Measurements from ENCODE around the gene MAP3K15. TPM values are rescaled to one million over a fixed set of nuclear protein-coding genes. Genes with fewer than 3 reads are reported as not detected.
A peak's percentile ranks its signal among the peaks of the same experiment; 100 is the strongest.
"Not testable (repeated sequence)": the region's sequence is repeated elsewhere in the genome, so short reads cannot be mapped to it uniquely, and the experiment has no call there.

The MAP3K15 gene
- total and polyA plus RNA-seq, 8 donors: 0.12 to 0.76 (median 0.33) TPM; not detected in 4

DNA sequence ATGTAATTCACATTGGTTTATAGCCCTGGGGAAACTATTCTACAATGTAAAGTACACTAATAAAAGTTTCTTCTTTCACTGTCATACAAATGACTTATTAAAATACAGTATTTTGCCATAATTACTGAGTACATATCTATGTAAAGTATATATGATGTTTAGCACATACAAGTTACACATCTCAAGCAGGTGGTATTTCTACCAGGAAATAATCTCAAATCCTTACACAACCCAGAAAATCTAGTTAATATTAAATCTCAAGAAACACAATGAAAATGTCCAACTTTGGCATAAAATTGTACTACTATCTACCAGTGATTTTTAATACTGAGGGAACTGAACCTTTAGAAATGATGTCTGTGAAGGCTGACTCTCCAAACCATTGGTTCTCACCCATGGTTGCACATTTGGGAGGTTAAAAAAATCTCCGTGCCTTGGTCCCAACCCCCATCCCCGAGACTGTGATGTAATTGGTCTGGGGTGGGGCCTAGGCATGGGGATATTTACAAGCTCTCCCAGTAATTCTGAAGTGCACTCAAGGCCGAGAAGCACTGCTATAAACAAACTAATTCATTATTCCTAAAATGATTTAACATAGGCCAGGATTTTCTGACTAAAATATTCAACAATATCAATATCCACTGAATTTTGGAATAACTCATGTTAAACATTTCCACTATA is 27.6 kb downstream of the MAP3K15 start:
- intact Hi-C loops (cut with DNase I; ENCODE audit: low total_unique reads): no loop called here
- H3K36me3 ChIP-seq: no peaks in the 10 kb centered on the region
- no peaks in the 10 kb centered on the region for H3K9me3 ChIP-seq
- no peak overlapping the region for H3K27ac ChIP-seq
- DNase-seq: peak in 1 of 2 donors; percentile 5
- 48 to 67% (median 62%) methylated on average over 3 of the region's 3 CpGs for WGBS, 5 donors
- H3K4me1 ChIP-seq: no peaks in the 10 kb centered on the region
- TF ChIP-seq EP300 (IDR thresholded peaks at IDR 0.05): no peak
- TF ChIP-seq, protein P1, sequence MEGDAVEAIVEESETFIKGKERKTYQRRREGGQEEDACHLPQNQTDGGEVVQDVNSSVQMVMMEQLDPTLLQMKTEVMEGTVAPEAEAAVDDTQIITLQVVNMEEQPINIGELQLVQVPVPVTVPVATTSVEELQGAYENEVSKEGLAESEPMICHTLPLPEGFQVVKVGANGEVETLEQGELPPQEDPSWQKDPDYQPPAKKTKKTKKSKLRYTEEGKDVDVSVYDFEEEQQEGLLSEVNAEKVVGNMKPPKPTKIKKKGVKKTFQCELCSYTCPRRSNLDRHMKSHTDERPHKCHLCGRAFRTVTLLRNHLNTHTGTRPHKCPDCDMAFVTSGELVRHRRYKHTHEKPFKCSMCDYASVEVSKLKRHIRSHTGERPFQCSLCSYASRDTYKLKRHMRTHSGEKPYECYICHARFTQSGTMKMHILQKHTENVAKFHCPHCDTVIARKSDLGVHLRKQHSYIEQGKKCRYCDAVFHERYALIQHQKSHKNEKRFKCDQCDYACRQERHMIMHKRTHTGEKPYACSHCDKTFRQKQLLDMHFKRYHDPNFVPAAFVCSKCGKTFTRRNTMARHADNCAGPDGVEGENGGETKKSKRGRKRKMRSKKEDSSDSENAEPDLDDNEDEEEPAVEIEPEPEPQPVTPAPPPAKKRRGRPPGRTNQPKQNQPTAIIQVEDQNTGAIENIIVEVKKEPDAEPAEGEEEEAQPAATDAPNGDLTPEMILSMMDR (IDR thresholded peaks at IDR 0.05): no peak
- TF ChIP-seq POLR2AphosphoS5 (IDR thresholded peaks at IDR 0.05): no peak
- no peak for TF ChIP-seq POLR2A (IDR thresholded peaks at IDR 0.05)
- H3K27me3 ChIP-seq: no peaks in the 10 kb centered on the region
- H3K4me3 ChIP-seq: no peak overlapping the region

- Histone ChIP-seq H3K4me3 (no peak overlapping the region), H3K4me1 (no peaks in the 10 kb centered on the region), H3K36me3 (no peaks in the 10 kb centered on the region), H3K27ac (no peak overlapping the region), H3K27me3 (no peaks in the 10 kb centered on the region), H3K9me3 (no peaks in the 10 kb centered on the region)
- 65 to 91% (median 69%) methylated on average over 1 of the region's 1 CpG for WGBS, 5 donors
- DNase-seq: no peak
- TF ChIP-seq POLR2A (IDR thresholded peaks at IDR 0.05): no peak
- TF ChIP-seq, protein P1 (IDR thresholded peaks at IDR 0.05): no peak
- no peak for TF ChIP-seq EP300 (IDR thresholded peaks at IDR 0.05)
- no peak for TF ChIP-seq POLR2AphosphoS5 (IDR thresholded peaks at IDR 0.05)
- intact Hi-C loops (cut with DNase I; ENCODE audit: low total_unique reads): no loop called here
Observed at GRCh38 chrX:19479458-19479857, 35.9 kb downstream of the MAP3K15 start.

- H3K36me3 ChIP-seq; H3K27me3 ChIP-seq; H3K4me3 ChIP-seq; H3K4me1 ChIP-seq; H3K27ac ChIP-seq; H3K9me3 ChIP-seq; DNase-seq; intact Hi-C loops (cut with DNase I; ENCODE audit: low total_unique reads): not testable (repeated sequence)
- 88 to 100% (median 100%) methylated on average over 1 to 2 of the region's 2 CpGs for WGBS, 5 donors
Observed at GRCh38 chrX:19468383-19468782, 46.9 kb downstream of the MAP3K15 start.

DNA sequence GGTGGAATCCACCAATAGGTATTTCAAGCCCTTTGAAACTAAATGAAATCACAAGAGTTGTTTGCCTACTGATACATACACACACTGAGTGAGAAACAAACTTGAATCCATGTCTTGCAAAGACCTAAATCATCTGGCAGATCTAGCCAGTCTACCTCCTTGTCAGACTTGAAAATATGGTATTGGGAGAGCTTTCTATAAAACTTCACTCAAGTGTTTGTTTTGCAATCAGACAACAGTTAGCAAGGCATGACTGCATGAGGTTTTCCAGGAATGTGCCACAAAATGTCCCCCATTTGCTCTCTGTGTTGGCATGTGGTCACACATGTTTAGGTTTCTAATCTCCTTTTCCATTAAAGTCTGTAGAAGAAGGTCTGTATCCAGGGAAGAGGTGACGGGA is 52.4 kb downstream of the MAP3K15 start:
- WGBS, 5 donors: 67 to 100% (median 74%) methylated on average over 1 of the region's 1 CpG
- Histone ChIP-seq H3K27me3 (no peaks in the 10 kb centered on the region), H3K36me3 (no peaks in the 10 kb centered on the region), H3K4me1 (no peaks in the 10 kb centered on the region), H3K4me3 (no peak overlapping the region), H3K27ac (no peak overlapping the region), H3K9me3 (no peaks in the 10 kb centered on the region)
- TF ChIP-seq, protein P1 (IDR thresholded peaks at IDR 0.05): no peak
- TF ChIP-seq EP300 (IDR thresholded peaks at IDR 0.05) (no peak), POLR2A (IDR thresholded peaks at IDR 0.05) (no peak), POLR2AphosphoS5 (IDR thresholded peaks at IDR 0.05) (no peak)
- no peak for DNase-seq
- intact Hi-C loops (cut with DNase I; ENCODE audit: low total_unique reads): no loop called here

DNA sequence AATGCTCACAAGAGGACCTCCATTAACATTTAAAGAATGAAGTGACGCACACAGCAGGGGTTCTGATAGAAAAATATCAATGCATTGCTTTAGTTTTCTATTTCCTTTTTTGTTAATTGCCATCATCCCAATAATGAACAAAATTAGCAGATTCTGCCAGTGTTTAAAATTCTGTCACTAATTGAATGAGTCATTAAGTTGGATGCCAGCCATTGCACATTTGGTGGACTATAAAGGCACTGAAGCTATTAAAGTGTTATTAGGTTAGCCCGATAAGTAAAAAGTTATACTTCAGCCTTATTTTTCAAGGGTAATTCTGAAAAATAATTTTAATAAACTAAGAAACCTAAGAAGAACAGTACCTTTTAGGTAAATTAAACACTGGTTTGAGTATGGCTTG is 53.1 kb downstream of the MAP3K15 start:
- H3K36me3 ChIP-seq: no peaks in the 10 kb centered on the region
- no peak overlapping the region for H3K27ac ChIP-seq
- intact Hi-C loops (cut with DNase I; ENCODE audit: low total_unique reads): no loop called here
- DNase-seq: no peak
- no peaks in the 10 kb centered on the region for H3K9me3 ChIP-seq
- 84 to 93% (median 89%) methylated on average over 2 of the region's 2 CpGs for WGBS, 5 donors
- no peaks in the 10 kb centered on the region for H3K4me1 ChIP-seq
- TF ChIP-seq, protein P1 (IDR thresholded peaks at IDR 0.05): no peak
- TF ChIP-seq POLR2AphosphoS5 (IDR thresholded peaks at IDR 0.05): no peak
- TF ChIP-seq EP300 (IDR thresholded peaks at IDR 0.05): no peak
- no peak for TF ChIP-seq POLR2A (IDR thresholded peaks at IDR 0.05)
- H3K27me3 ChIP-seq: no peaks in the 10 kb centered on the region
- H3K4me3 ChIP-seq: no peak overlapping the region
